Measurements from ENCODE around the gene TNFSF13. TPM values are rescaled to one million over a fixed set of nuclear protein-coding genes. Genes with fewer than 3 reads are reported as not detected.

TNFSF13 gene
- polyA plus RNA-seq, 1 donor from 2014 or later: 0.15 TPM

DNA sequence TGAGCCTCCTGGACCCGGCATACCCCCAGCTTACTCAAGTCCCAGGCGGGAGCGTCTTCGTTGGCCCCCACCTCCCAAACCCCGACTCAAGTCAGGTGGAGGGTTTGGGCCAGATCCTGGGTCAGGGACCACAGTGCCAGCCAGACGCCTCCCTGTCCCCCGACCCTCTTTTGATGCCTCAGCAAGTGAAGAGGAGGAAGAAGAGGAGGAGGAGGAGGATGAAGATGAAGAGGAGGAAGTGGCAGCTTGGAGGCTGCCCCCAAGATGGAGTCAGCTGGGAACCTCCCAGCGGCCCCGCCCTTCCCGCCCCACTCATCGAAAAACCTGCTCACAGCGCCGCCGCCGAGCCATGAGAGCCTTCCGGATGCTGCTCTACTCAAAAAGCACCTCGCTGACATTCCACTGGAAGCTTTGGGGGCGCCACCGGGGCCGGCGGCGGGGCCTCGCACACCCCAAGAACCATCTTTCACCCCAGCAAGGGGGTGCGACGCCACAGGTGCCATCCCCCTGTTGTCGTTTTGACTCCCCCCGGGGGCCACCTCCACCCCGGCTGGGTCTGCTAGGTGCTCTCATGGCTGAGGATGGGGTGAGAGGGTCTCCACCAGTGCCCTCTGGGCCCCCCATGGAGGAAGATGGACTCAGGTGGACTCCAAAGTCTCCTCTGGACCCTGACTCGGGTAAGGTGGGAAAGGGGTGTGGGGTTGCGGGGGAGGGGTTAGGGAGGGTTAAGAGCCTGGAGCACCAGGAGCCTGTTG lies 4.7 kb downstream of the TNFSF13 start:
- Histone ChIP-seq H3K79me2 (replicated peaks; ENCODE audit: insufficient read depth, low read length) (peaks cover 18% of the 10 kb centered on the region), H3F3A (ENCODE audit: insufficient read depth, low read length, poor library complexity, severe bottlenecking) (no peaks in the 10 kb centered on the region), H3K4me2 (ENCODE audit: low read length) (peak overlapping the region; percentile 100), H3K9me3 (ENCODE audit: low read length) (no peaks in the 10 kb centered on the region), H4K20me1 (ENCODE audit: insufficient read depth) (no peaks in the 10 kb centered on the region), H3K4me3 (ENCODE audit: low read length) (peak overlapping the region; percentile 90), H3K27me3 (ENCODE audit: insufficient read depth, low read depth, low read length) (no peaks in the 10 kb centered on the region), H2AFZ (ENCODE audit: low read depth, low read length) (no peak overlapping the region), H3K27ac (ENCODE audit: low read length) (no peak overlapping the region), H3K9ac (ENCODE audit: low read length) (peak overlapping the region; percentile 89), H3K9me2 (ENCODE audit: insufficient read depth, low read length) (no peaks in the 10 kb centered on the region), H3K36me3 (ENCODE audit: insufficient read depth, low read length) (no peaks in the 10 kb centered on the region)
- no peak for TF ChIP-seq MXI1 (conservative IDR thresholded peaks at IDR 0.05; ENCODE audit: poor library complexity, severe bottlenecking)
- no peak for TF ChIP-seq POLR2AphosphoS5 (IDR thresholded peaks at IDR 0.05)
- no peak for TF ChIP-seq RAD21 (conservative IDR thresholded peaks at IDR 0.05)
- no peak for TF ChIP-seq TAF1 (IDR thresholded peaks at IDR 0.05; ENCODE audit: low read depth)
- no peak for TF ChIP-seq EZH2 (IDR thresholded peaks at IDR 0.05; ENCODE audit: borderline replicate concordance, insufficient read depth, low read length, poor library complexity, severe bottlenecking)
- no peak for TF ChIP-seq SMC3 (conservative IDR thresholded peaks at IDR 0.05; ENCODE audit: poor library complexity)
- TF ChIP-seq, protein P1, sequence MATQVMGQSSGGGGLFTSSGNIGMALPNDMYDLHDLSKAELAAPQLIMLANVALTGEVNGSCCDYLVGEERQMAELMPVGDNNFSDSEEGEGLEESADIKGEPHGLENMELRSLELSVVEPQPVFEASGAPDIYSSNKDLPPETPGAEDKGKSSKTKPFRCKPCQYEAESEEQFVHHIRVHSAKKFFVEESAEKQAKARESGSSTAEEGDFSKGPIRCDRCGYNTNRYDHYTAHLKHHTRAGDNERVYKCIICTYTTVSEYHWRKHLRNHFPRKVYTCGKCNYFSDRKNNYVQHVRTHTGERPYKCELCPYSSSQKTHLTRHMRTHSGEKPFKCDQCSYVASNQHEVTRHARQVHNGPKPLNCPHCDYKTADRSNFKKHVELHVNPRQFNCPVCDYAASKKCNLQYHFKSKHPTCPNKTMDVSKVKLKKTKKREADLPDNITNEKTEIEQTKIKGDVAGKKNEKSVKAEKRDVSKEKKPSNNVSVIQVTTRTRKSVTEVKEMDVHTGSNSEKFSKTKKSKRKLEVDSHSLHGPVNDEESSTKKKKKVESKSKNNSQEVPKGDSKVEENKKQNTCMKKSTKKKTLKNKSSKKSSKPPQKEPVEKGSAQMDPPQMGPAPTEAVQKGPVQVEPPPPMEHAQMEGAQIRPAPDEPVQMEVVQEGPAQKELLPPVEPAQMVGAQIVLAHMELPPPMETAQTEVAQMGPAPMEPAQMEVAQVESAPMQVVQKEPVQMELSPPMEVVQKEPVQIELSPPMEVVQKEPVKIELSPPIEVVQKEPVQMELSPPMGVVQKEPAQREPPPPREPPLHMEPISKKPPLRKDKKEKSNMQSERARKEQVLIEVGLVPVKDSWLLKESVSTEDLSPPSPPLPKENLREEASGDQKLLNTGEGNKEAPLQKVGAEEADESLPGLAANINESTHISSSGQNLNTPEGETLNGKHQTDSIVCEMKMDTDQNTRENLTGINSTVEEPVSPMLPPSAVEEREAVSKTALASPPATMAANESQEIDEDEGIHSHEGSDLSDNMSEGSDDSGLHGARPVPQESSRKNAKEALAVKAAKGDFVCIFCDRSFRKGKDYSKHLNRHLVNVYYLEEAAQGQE (IDR thresholded peaks at IDR 0.05; ENCODE audit: borderline replicate concordance): no peak
- TF ChIP-seq, protein P2, sequence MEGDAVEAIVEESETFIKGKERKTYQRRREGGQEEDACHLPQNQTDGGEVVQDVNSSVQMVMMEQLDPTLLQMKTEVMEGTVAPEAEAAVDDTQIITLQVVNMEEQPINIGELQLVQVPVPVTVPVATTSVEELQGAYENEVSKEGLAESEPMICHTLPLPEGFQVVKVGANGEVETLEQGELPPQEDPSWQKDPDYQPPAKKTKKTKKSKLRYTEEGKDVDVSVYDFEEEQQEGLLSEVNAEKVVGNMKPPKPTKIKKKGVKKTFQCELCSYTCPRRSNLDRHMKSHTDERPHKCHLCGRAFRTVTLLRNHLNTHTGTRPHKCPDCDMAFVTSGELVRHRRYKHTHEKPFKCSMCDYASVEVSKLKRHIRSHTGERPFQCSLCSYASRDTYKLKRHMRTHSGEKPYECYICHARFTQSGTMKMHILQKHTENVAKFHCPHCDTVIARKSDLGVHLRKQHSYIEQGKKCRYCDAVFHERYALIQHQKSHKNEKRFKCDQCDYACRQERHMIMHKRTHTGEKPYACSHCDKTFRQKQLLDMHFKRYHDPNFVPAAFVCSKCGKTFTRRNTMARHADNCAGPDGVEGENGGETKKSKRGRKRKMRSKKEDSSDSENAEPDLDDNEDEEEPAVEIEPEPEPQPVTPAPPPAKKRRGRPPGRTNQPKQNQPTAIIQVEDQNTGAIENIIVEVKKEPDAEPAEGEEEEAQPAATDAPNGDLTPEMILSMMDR (IDR thresholded peaks at IDR 0.05; ENCODE audit: poor library complexity, severe bottlenecking): no peak
- TF ChIP-seq EP300 (conservative IDR thresholded peaks at IDR 0.05; ENCODE audit: poor library complexity, severe bottlenecking): no peak

DNA sequence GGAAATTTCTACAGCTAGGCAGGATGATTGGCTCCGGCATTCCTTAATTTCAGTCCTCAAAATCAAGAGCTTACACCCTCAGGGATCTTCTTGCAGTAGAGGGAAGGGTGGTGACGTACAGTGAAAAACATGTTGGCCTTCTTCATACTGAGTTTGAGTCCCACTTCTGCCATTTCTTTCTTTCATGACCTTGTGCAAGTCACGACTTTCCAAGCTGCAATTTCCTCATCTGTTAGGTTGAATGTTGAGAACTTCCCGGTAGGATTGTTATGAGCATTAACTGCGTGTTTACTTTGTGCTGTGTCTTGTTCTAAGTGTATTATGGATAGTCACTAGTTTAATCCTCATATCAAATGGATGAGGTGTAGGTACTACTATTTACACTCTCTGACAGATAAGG lies 11.0 kb downstream of the TNFSF13 start:
- no peak overlapping the region for H3K9ac ChIP-seq (ENCODE audit: low read length)
- H3K4me2 ChIP-seq (ENCODE audit: low read length): no peak overlapping the region
- peaks cover 18% of the 10 kb centered on the region for H3K79me2 ChIP-seq (replicated peaks; ENCODE audit: insufficient read depth, low read length)
- peaks cover 9% of the 10 kb centered on the region for H4K20me1 ChIP-seq (ENCODE audit: insufficient read depth)
- H3K27me3 ChIP-seq (ENCODE audit: insufficient read depth, low read depth, low read length): no peaks in the 10 kb centered on the region
- TF ChIP-seq TAF1 (IDR thresholded peaks at IDR 0.05; ENCODE audit: low read depth): no peak
- no peak for TF ChIP-seq EZH2 (IDR thresholded peaks at IDR 0.05; ENCODE audit: borderline replicate concordance, insufficient read depth, low read length, poor library complexity, severe bottlenecking)
- no peak for TF ChIP-seq MXI1 (conservative IDR thresholded peaks at IDR 0.05; ENCODE audit: poor library complexity, severe bottlenecking)
- TF ChIP-seq, protein P2 (IDR thresholded peaks at IDR 0.05; ENCODE audit: poor library complexity, severe bottlenecking): no peak
- TF ChIP-seq, protein P1 (IDR thresholded peaks at IDR 0.05; ENCODE audit: borderline replicate concordance): no peak
- no peak for TF ChIP-seq EP300 (conservative IDR thresholded peaks at IDR 0.05; ENCODE audit: poor library complexity, severe bottlenecking)
- TF ChIP-seq RAD21 (conservative IDR thresholded peaks at IDR 0.05): no peak
- TF ChIP-seq POLR2AphosphoS5 (IDR thresholded peaks at IDR 0.05): no peak
- TF ChIP-seq SMC3 (conservative IDR thresholded peaks at IDR 0.05; ENCODE audit: poor library complexity): no peak
- H3K9me3 ChIP-seq (ENCODE audit: low read length): no peaks in the 10 kb centered on the region
- H3K27ac ChIP-seq (ENCODE audit: low read length): no peak overlapping the region
- no peaks in the 10 kb centered on the region for H3K9me2 ChIP-seq (ENCODE audit: insufficient read depth, low read length)
- H3F3A ChIP-seq (ENCODE audit: insufficient read depth, low read length, poor library complexity, severe bottlenecking): no peaks in the 10 kb centered on the region
- H3K36me3 ChIP-seq (ENCODE audit: insufficient read depth, low read length): peaks cover 7% of the 10 kb centered on the region
- no peak overlapping the region for H2AFZ ChIP-seq (ENCODE audit: low read depth, low read length)
- no peak overlapping the region for H3K4me3 ChIP-seq (ENCODE audit: low read length)
